ENCODE measurements around the gene CHTF18.

Gene CHTF18

GRCh38 chr16:800834-801511 lies 12.6 kb downstream of the CHTF18 start:
- no peak for DNase-seq (ENCODE audit: low read depth, low spot score)
- no peak overlapping the region for H3K4me3 ChIP-seq (ENCODE audit: low read depth, low read length)
- TF ChIP-seq, protein P1, sequence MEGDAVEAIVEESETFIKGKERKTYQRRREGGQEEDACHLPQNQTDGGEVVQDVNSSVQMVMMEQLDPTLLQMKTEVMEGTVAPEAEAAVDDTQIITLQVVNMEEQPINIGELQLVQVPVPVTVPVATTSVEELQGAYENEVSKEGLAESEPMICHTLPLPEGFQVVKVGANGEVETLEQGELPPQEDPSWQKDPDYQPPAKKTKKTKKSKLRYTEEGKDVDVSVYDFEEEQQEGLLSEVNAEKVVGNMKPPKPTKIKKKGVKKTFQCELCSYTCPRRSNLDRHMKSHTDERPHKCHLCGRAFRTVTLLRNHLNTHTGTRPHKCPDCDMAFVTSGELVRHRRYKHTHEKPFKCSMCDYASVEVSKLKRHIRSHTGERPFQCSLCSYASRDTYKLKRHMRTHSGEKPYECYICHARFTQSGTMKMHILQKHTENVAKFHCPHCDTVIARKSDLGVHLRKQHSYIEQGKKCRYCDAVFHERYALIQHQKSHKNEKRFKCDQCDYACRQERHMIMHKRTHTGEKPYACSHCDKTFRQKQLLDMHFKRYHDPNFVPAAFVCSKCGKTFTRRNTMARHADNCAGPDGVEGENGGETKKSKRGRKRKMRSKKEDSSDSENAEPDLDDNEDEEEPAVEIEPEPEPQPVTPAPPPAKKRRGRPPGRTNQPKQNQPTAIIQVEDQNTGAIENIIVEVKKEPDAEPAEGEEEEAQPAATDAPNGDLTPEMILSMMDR (IDR thresholded peaks at IDR 0.05; ENCODE audit: low read depth, low read length): no peak
- in situ Hi-C loops (cut with HindIII; ENCODE audit: low sequenced_read_pairs): no loop called here

- DNase-seq (ENCODE audit: low read depth, low spot score): no peak
- no peak overlapping the region for H3K4me3 ChIP-seq (ENCODE audit: low read depth, low read length)
- in situ Hi-C loops (cut with HindIII; ENCODE audit: low sequenced_read_pairs): no loop called here
- TF ChIP-seq, protein P1 (IDR thresholded peaks at IDR 0.05; ENCODE audit: low read depth, low read length): no peak
Observed at GRCh38 chr16:801584-802363, 13.4 kb downstream of the CHTF18 start.

- H3K4me3 ChIP-seq (ENCODE audit: low read depth, low read length): no peak overlapping the region
- no peak for DNase-seq (ENCODE audit: low read depth, low spot score)
- TF ChIP-seq, protein P1 (IDR thresholded peaks at IDR 0.05; ENCODE audit: low read depth, low read length): no peak
- in situ Hi-C loops (cut with HindIII; ENCODE audit: low sequenced_read_pairs): no loop called here
Observed at GRCh38 chr16:802461-802860, 14.0 kb downstream of the CHTF18 start.

DNA sequence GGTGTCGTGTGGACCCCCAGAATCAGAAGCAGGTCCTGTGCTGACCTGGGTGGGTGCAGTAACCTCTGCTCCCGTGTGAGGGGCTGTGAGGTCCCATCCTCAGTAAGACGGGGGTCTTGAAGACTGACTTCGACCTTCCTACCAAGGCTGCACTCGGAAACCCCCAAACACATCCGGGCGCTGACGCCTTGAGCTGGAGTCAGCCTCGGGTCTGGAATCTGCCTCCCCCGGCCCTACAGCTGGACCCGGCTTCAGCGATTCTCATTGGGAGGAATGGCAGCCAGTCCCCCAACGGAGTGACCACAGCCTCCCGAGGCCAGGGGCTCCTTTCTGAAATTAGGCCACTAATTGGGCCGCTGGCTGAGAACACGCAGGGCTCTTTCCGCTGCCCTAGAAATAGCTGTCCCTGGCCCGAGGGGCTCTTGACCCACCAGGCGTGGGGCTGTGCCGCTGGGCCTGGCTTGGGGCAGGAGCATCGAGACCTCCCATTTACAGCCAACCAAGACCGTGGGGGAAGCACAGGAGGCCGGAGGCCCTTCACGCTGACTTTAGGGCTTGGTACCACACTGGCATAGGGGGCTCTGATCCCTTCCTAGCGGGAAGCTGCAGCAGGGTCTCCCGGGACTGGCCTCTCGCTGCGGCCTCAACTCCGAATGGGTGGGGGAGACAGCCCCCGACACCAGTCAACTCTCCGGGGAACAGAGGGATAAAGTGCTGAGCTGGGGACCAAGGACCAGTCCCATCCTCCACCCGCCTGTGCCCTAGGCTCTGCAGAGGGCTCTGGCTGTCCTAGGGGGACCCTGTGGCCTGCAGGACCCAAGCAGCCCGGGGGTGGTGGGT lies 14.7 kb downstream of the CHTF18 start:
- no peak overlapping the region for H3K4me3 ChIP-seq (ENCODE audit: low read depth, low read length)
- in situ Hi-C loops (cut with HindIII; ENCODE audit: low sequenced_read_pairs): no loop called here
- TF ChIP-seq, protein P1 (IDR thresholded peaks at IDR 0.05; ENCODE audit: low read depth, low read length): no peak

GRCh38 chr16:803754-804080 lies 15.3 kb downstream of the CHTF18 start:
- in situ Hi-C loops (cut with HindIII; ENCODE audit: low sequenced_read_pairs): no loop called here
- H3K4me3 ChIP-seq (ENCODE audit: low read depth, low read length): no peak overlapping the region
- TF ChIP-seq, protein P1 (IDR thresholded peaks at IDR 0.05; ENCODE audit: low read depth, low read length): no peak
- DNase-seq (ENCODE audit: low read depth, low spot score): no peak

More for the DNA sequence above, 14.7 kb downstream of the CHTF18 start:
- DNase-seq (ENCODE audit: low read depth, low spot score): no peak

DNA sequence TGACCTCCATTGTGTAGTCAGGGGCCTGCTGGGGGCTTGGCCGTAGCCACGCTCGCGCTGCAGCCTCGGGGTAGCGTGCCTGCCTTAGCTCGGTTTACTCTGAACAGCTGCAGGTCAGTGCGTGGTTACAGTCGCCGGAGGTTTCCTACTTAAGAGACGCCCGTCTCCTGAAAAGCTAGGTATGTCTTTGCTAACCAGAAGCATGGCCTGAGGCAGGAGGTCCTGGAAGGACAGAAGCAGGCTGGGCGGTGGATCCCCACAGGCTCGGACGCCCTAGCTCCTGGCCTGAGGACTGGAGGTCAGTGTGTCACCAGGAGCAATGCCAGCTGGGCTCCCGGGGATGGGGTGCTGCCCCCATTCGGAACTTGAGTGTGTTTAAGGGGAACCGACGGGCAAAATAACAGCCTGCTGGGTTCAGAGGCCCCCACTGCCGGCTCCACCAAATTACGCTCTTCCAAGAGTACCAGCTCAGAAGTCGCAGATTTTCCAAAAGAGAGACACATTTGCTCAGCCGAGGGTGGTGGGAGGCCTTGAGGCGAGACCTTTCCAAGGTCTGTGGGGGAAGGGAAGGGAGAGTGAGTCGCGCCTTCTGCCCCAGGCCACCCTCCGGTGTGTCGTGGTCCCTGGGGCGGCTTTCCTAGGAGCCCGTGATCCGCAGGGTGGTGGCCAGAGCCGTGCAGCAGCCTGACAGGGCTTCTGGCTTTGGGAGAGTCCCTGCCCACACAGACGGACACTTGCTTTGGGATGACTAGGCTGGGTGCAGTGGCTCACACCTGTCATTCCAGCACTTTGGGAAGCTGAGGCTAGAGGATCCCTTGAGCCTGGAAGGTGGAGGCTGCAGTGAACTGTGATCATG lies 16.0 kb downstream of the CHTF18 start:
- no peak overlapping the region for H3K4me3 ChIP-seq (ENCODE audit: low read depth, low read length)
- in situ Hi-C loops (cut with HindIII; ENCODE audit: low sequenced_read_pairs): no loop called here
- TF ChIP-seq, protein P1 (IDR thresholded peaks at IDR 0.05; ENCODE audit: low read depth, low read length): no peak
- no peak for DNase-seq (ENCODE audit: low read depth, low spot score)
